ENCODE results near the gene THAP9. TPM values are rescaled to one million over a fixed set of nuclear protein-coding genes. Genes with fewer than 3 reads are reported as not detected.

THAP9 gene
- total RNA-seq, 4 donors from 2014 or later, result 2.2 to 8.4 (median 5.5) TPM

- H3K36me3 ChIP-seq, result peaks cover 0 to 14% (median 0%) of the 10 kb centered on the region in 3 donors
Measured at GRCh38 chr4:82954212-82954611, 53.7 kb downstream of the THAP9 start.

DNA sequence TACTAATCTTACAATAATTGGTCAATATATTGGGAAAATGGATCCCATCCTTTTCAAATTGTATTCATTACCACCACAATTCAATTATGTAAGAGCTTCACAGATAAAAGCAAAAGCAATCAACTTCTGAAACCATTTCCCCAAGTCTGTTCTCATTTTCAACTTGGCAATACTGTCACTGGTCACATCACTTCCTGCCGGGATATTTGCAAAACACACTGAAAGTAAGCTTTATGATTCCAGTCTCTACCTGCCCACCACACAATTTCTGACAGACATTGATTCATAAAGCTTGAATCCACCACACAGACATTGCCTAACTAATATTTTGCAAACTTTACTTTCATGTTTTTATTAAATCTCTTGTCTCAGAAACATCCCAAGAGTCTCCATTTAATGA, 56.5 kb downstream of the THAP9 start:
- Histone ChIP-seq H3K4me1 (no peaks in the 10 kb centered on the region), H3K4me3 (no peak overlapping the region), H3K27me3 (no peaks in the 10 kb centered on the region), H3K27ac (no peak overlapping the region), H3K9me3 (no peaks in the 10 kb centered on the region), H3K36me3 (peaks cover 0 to 25% (median 0%) of the 10 kb centered on the region in 3 donors)
- TF ChIP-seq POLR2A (IDR thresholded peaks at IDR 0.05) (no peak), CTCF (IDR thresholded peaks at IDR 0.05) (no peak), EP300 (IDR thresholded peaks at IDR 0.05) (no peak)
- no peak for DNase-seq (ENCODE audit: low spot score in 2 of 2)
- 87 to 96% methylated on average over 1 of the region's 1 CpG for WGBS, 2 donors

More at GRCh38 chr4:82954212-82954611, 53.7 kb downstream of the THAP9 start:
- Histone ChIP-seq H3K27ac (no peak overlapping the region), H3K9me3 (no peaks in the 10 kb centered on the region), H3K27me3 (no peaks in the 10 kb centered on the region), H3K4me3 (no peak overlapping the region), H3K4me1 (no peaks in the 10 kb centered on the region)
- no peak for DNase-seq (ENCODE audit: low spot score in 2 of 2)
- TF ChIP-seq CTCF (IDR thresholded peaks at IDR 0.05) (no peak), POLR2A (IDR thresholded peaks at IDR 0.05) (no peak), EP300 (IDR thresholded peaks at IDR 0.05) (no peak)
- WGBS, 2 donors, result 96 to 98% methylated on average over 4 of the region's 4 CpGs

- no peak overlapping the region for H3K27ac ChIP-seq
- H3K4me1 ChIP-seq, result no peaks in the 10 kb centered on the region
- TF ChIP-seq POLR2A (IDR thresholded peaks at IDR 0.05) (no peak), EP300 (IDR thresholded peaks at IDR 0.05) (no peak)
- WGBS, 2 donors, result 94 to 97% methylated on average over 2 of the region's 2 CpGs
- no peaks in the 10 kb centered on the region for H3K9me3 ChIP-seq
- no peak for DNase-seq (ENCODE audit: low spot score in 2 of 2)
- no peaks in the 10 kb centered on the region for H3K27me3 ChIP-seq
- H3K4me3 ChIP-seq, result no peak overlapping the region
- H3K36me3 ChIP-seq, result peaks cover 0 to 36% (median 0%) of the 10 kb centered on the region in 3 donors
Measured at GRCh38 chr4:82965763-82966162, 65.2 kb downstream of the THAP9 start.

DNA sequence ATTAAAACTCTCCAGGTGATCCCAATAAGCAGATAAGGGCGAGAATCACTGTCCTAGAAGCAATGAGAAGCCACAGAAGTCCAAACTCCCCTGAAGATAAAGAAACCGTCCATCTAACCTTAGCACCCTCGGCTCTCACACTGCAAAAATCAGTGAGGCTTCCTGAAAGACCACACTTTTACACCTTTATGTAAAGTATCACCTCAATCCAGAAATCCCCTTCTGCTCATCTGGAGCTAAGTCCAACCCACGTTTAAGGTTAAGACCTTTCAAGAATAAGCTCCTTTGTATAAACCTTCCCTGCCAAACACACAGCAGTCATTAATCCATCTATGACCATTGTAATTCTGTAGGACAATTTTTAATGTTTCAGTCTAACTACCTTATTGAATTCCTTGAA, 68.4 kb downstream of the THAP9 start:
- no peak for DNase-seq (ENCODE audit: low spot score in 2 of 2)
- 89 to 90% methylated on average over 4 of the region's 4 CpGs for WGBS, 2 donors
- no peak for TF ChIP-seq POLR2A (IDR thresholded peaks at IDR 0.05)
- no peak for TF ChIP-seq EP300 (IDR thresholded peaks at IDR 0.05)
- TF ChIP-seq CTCF (IDR thresholded peaks at IDR 0.05), result no peak

GRCh38 chr4:82969414-82969813, 68.9 kb downstream of the THAP9 start:
- Histone ChIP-seq H3K4me1 (no peaks in the 10 kb centered on the region), H3K27ac (no peak overlapping the region), H3K4me3 (no peak overlapping the region), H3K9me3 (no peaks in the 10 kb centered on the region), H3K36me3 (peaks cover 0 to 31% (median 0%) of the 10 kb centered on the region in 3 donors), H3K27me3 (no peaks in the 10 kb centered on the region)
- TF ChIP-seq CTCF (IDR thresholded peaks at IDR 0.05) (no peak), EP300 (IDR thresholded peaks at IDR 0.05) (no peak), POLR2A (IDR thresholded peaks at IDR 0.05) (no peak)
- WGBS, 2 donors, result 85 to 89% methylated on average over 2 of the region's 2 CpGs
- no peak for DNase-seq (ENCODE audit: low spot score in 2 of 2)

More for the DNA sequence above, 68.4 kb downstream of the THAP9 start:
- Histone ChIP-seq H3K9me3 (no peaks in the 10 kb centered on the region), H3K4me3 (no peak overlapping the region), H3K27me3 (no peaks in the 10 kb centered on the region), H3K4me1 (no peaks in the 10 kb centered on the region), H3K27ac (no peak overlapping the region), H3K36me3 (peaks cover 0 to 34% (median 0%) of the 10 kb centered on the region in 3 donors)

Small RNA genes within 50 kb of the gene (small RNA-seq; reads per million reads assigned to genes)
- not detected for gene RF00019

Other genes with a start within 250 kb of the THAP9 start
- gene SCD5, start 101.9 kb upstream of the THAP9 start, total RNA-seq, result 10 to 100 TPM; 27.6 to 79.3 (median 55.3) TPM
- gene SEC31A, start 9.6 kb upstream of the THAP9 start, total RNA-seq, result 100 to 1,000 TPM; 171 to 190 (median 176) TPM
- 10 to 100 TPM in 3 of 4 donors, 1 to 10 TPM in 1; 9.4 to 15.1 (median 11.9) TPM for gene LIN54, start 110.1 kb downstream of the THAP9 start, total RNA-seq
- 10 to 100 TPM; 29.5 to 62.1 (median 43.0) TPM for gene COPS4, start 134.4 kb downstream of the THAP9 start, total RNA-seq
- gene PLAC8, start 214.0 kb downstream of the THAP9 start, total RNA-seq, result 1 to 10 TPM in 2 of 4 donors, under 1 TPM in 1, not detected in 1; 0.20 to 5.7 (median 5.4) TPM